MCF 10A (cell line): ENCODE measurements around the gene PPP2R2B. TPM values are rescaled to one million over a fixed set of nuclear protein-coding genes. Genes with fewer than 3 reads are reported as not detected.

Source experiments
- BruUV-seq: library from RNA; stranded (reverse); fragments of 400-500 nt; replicated peaks from 2 replicates; lab custom pipeline; 2021; lab: Mats Ljungman, UMichigan
- CTCF ChIA-PET: fragments of 300-600 bp; sonication (Branson Sonifier 250); formaldehyde crosslinking; extraction: SDS; loops from one replicate; lab custom pipeline; 2021; ENCODE audit warnings: antibody characterized with exemption, inconsistent platforms; lab: Yijun Ruan, JAX
- POLR2A ChIA-PET: fragments of 300-600, 350-650 bp; sonication (Branson Sonifier 250); formaldehyde crosslinking; extraction: SDS; loops from one replicate; lab custom pipeline; 2020; ENCODE audit warnings: antibody characterized with exemption, inconsistent platforms; lab: Yijun Ruan, JAX
- DNase-seq: peaks from one replicate; pipeline ENCODE4 v3.0.0-alpha.2; 2018; ENCODE audit not compliant: unreplicated experiment
- H3K27ac Mint-ChIP-seq: one replicate; pipeline ENCODE4 v1.8.0; 2022; ENCODE audit warnings: mild to moderate bottlenecking, low read depth, mixed read lengths; ENCODE audit not compliant: unreplicated experiment
- H3K27me3 Mint-ChIP-seq: one replicate; pipeline ENCODE4 v1.8.0; 2022; ENCODE audit warnings: mixed read lengths; ENCODE audit not compliant: insufficient read depth, unreplicated experiment
- H3K36me3 Mint-ChIP-seq: one replicate; pipeline ENCODE4 v1.8.0; 2022; ENCODE audit warnings: mild to moderate bottlenecking, moderate library complexity, mixed read lengths; ENCODE audit not compliant: insufficient read depth, unreplicated experiment
- H3K4me1 Mint-ChIP-seq: one replicate; pipeline ENCODE4 v1.8.0; 2022; ENCODE audit warnings: mixed read lengths; ENCODE audit not compliant: insufficient read depth, unreplicated experiment
- H3K4me3 Mint-ChIP-seq: one replicate; pipeline ENCODE4 v1.8.0; 2022; ENCODE audit warnings: mild to moderate bottlenecking, moderate library complexity, mixed read lengths; ENCODE audit not compliant: unreplicated experiment
- H3K9me3 Mint-ChIP-seq: one replicate; pipeline ENCODE4 v1.8.0; 2022; ENCODE audit warnings: mixed read lengths; ENCODE audit not compliant: unreplicated experiment
- intact Hi-C: fragments of 100-400 bp; cut with micrococcal nuclease; formaldehyde crosslinking; loops from 2 replicates; pipeline ENCODE4 v1.14.1; 2022
- total RNA-seq: library from RNA; stranded (reverse); gene quantifications from 2 replicates; pipeline ENCODE4 v1.2.3, GENCODE V29; 2022
- TF ChIP-seq, protein P1 (sequence below): fragments of 200-600 bp; IDR thresholded peaks from one replicate; pipeline ENCODE4 v1.8.0; 2022; ENCODE audit warnings: antibody characterized with exemption, mild to moderate bottlenecking; ENCODE audit not compliant: unreplicated experiment

PPP2R2B gene
- total RNA-seq, 1 experiment from 2014 or later, result 0.54 TPM

DNA sequence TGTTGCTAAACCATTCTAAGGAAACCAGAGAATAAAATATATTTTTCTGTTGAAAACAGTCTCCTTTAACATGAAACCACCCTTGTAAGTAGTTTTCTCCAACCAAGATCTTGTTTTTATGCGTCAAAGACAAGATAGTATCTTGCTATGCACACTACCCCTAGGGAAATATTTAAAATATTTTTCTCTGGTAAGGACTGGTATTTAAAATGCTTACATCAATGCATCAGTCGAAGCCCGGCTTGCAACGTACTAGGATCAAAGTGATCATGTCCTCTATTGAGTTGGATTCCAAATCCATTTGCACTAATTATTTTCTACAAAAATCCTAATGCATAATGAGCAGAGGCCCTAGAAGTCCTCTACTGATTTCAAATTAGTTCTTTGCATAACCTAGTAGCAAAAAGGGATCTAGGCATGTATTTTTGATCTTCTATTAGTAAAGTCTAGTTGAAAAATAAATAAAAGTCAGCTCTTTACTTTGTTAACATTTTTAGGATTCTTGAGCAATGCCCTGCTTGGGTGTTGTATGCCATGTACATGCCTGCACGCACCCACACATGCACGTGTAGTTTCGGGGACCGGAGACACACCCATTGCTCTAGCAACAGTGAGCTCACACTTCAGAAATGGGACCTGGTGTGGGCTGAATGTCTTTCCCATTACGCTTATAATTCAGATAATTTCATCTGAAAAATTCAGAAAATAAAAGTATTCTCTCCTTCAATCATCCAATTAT, 197.5 kb downstream of the PPP2R2B start:
- no peaks in the 10 kb centered on the region for H3K27me3 Mint-ChIP-seq
- peak overlapping the region; percentile 14 for H3K27ac Mint-ChIP-seq
- POLR2A ChIA-PET, result interaction anchor here (0.8 kb wide), 1 partner anchor 13 kb away, joined by 3 read pairs; no protein-coding TSS in a partner anchor
- intact Hi-C loops, result no loop called here
- DNase-seq, result no peak
- peaks cover 11% of the 10 kb centered on the region for H3K4me1 Mint-ChIP-seq
- TF ChIP-seq, protein P1, sequence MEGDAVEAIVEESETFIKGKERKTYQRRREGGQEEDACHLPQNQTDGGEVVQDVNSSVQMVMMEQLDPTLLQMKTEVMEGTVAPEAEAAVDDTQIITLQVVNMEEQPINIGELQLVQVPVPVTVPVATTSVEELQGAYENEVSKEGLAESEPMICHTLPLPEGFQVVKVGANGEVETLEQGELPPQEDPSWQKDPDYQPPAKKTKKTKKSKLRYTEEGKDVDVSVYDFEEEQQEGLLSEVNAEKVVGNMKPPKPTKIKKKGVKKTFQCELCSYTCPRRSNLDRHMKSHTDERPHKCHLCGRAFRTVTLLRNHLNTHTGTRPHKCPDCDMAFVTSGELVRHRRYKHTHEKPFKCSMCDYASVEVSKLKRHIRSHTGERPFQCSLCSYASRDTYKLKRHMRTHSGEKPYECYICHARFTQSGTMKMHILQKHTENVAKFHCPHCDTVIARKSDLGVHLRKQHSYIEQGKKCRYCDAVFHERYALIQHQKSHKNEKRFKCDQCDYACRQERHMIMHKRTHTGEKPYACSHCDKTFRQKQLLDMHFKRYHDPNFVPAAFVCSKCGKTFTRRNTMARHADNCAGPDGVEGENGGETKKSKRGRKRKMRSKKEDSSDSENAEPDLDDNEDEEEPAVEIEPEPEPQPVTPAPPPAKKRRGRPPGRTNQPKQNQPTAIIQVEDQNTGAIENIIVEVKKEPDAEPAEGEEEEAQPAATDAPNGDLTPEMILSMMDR, result no peak
- no peaks in the 10 kb centered on the region for H3K9me3 Mint-ChIP-seq
- H3K36me3 Mint-ChIP-seq, result no peaks in the 10 kb centered on the region
- no TSS peak for BruUV-seq
- CTCF ChIA-PET, result interaction anchor here (0.6 kb wide), 1 partner anchor 29 kb away, joined by 3 read pairs; no protein-coding TSS in a partner anchor
- H3K4me3 Mint-ChIP-seq, result no peak overlapping the region

GRCh38 chr5:146675636-146676035, 202.9 kb downstream of the PPP2R2B start:
- H3K36me3 Mint-ChIP-seq, result no peaks in the 10 kb centered on the region
- H3K4me1 Mint-ChIP-seq, result no peaks in the 10 kb centered on the region
- H3K27ac Mint-ChIP-seq, result no peak overlapping the region
- DNase-seq, result no peak
- POLR2A ChIA-PET, result no interaction called here
- CTCF ChIA-PET, result interaction anchor here (0.6 to 3.3 kb wide), 5 partner anchors 9 to 290 kb away, joined by 3 to 10 read pairs (median 3); no protein-coding TSS in a partner anchor
- H3K9me3 Mint-ChIP-seq, result no peaks in the 10 kb centered on the region
- H3K27me3 Mint-ChIP-seq, result no peaks in the 10 kb centered on the region
- TF ChIP-seq, protein P1, result no peak
- no peak overlapping the region for H3K4me3 Mint-ChIP-seq
- intact Hi-C loops, result no loop called here
- no TSS peak for BruUV-seq

DNA sequence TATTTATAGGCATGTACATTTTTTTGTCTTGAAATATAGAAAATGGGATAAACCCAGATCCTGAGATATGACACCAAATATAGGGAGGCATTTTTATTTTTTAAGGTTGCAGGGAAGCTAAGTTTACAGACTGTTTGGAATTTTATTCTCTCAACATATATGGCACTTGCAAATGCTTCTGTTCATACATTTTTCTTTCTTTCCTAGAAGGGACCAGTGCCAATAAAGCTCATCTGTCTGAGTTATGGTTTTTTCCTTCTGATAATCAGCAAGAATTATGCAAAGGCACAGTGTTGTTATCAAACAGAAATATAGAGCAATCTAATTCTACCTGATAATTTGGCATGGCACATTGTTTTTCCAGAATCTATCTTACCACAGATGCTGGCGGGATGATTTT, 205.7 kb downstream of the PPP2R2B start:
- ChIA-PET CTCF (interaction anchor here (0.6 to 3.3 kb wide), 3 partner anchors 14 to 293 kb away, joined by 3 to 10 read pairs (median 3); no protein-coding TSS in a partner anchor), POLR2A (interaction anchor here (0.6 to 1.2 kb wide), 2 partner anchors 11 to 18 kb away, joined by 3 read pairs; no protein-coding TSS in a partner anchor)
- BruUV-seq, result no TSS peak
- intact Hi-C loops, result no loop called here
- Mint-ChIP-seq H3K4me1 (no peaks in the 10 kb centered on the region), H3K27me3 (no peaks in the 10 kb centered on the region), H3K27ac (no peak overlapping the region), H3K9me3 (no peaks in the 10 kb centered on the region), H3K36me3 (no peaks in the 10 kb centered on the region), H3K4me3 (no peak overlapping the region)
- TF ChIP-seq, protein P1, result no peak
- no peak for DNase-seq

GRCh38 chr5:146671561-146672295, 206.8 kb downstream of the PPP2R2B start:
- H3K9me3 Mint-ChIP-seq, result no peaks in the 10 kb centered on the region
- no peaks in the 10 kb centered on the region for H3K27me3 Mint-ChIP-seq
- H3K4me1 Mint-ChIP-seq, result no peaks in the 10 kb centered on the region
- H3K36me3 Mint-ChIP-seq, result no peaks in the 10 kb centered on the region
- no TSS peak for BruUV-seq
- H3K4me3 Mint-ChIP-seq, result no peak overlapping the region
- DNase-seq, result no peak
- ChIA-PET POLR2A (no interaction called here), CTCF (no interaction called here)
- TF ChIP-seq, protein P1, result no peak
- no peak overlapping the region for H3K27ac Mint-ChIP-seq
- intact Hi-C loops, result no loop called here
